Activated T-helper 2 cell treated with anti-CD3 and anti-CD28 coated beads, Interferon-gamma antibody, Interleukin-2, Interleukin-4, amounts not matched to agents 10 μg/mL and 5 μg/mL and 100 μg/mL, durations not matched to agents 14 hours and 24 hours and 36 hours (primary cell): ENCODE measurements around the gene SLC43A2. TPM values are rescaled to one million over a fixed set of nuclear protein-coding genes. Genes with fewer than 3 reads are reported as not detected.
A peak's percentile ranks its signal among the peaks of the same experiment; 100 is the strongest.

Experiments
- DNase-seq: peaks from one replicate; pipeline ENCODE4 v3.0.0; 2021; ENCODE audit warnings: low spot score
- H3K27ac Mint-ChIP-seq: one replicate; pipeline ENCODE4 v1.8.0; 2021; ENCODE audit warnings: mixed read lengths
- H3K27me3 Mint-ChIP-seq: one replicate; pipeline ENCODE4 v1.8.0; 2021; ENCODE audit warnings: low read depth, mixed read lengths
- H3K36me3 Mint-ChIP-seq: one replicate; pipeline ENCODE4 v1.8.0; 2021; ENCODE audit warnings: low read depth, mixed read lengths
- H3K4me1 Mint-ChIP-seq: one replicate; pipeline ENCODE4 v1.8.0; 2021; ENCODE audit warnings: low read depth, mixed read lengths
- H3K4me3 Mint-ChIP-seq: one replicate; pipeline ENCODE4 v1.8.0; 2021; ENCODE audit warnings: low read depth, mild to moderate bottlenecking, moderate library complexity, mixed read lengths
- H3K9me3 Mint-ChIP-seq: one replicate; pipeline ENCODE4 v1.8.0; 2021; ENCODE audit warnings: mixed read lengths
- intact Hi-C: fragments of 100-400 bp; cut with micrococcal nuclease; formaldehyde crosslinking; loops from one replicate; pipeline ENCODE4 v1.15.1; 2023
- total RNA-seq: library from RNA; stranded (reverse); gene quantifications from 2 replicates; pipeline ENCODE4 v1.2.3, GENCODE V29; 2022

Gene SLC43A2
- total RNA-seq, 1 donor from 2014 or later, result 2.3 TPM

- no peaks in the 10 kb centered on the region for H3K36me3 Mint-ChIP-seq
- peaks cover 31% of the 10 kb centered on the region for H3K27me3 Mint-ChIP-seq
- H3K9me3 Mint-ChIP-seq, result no peaks in the 10 kb centered on the region
- H3K27ac Mint-ChIP-seq, result no peak overlapping the region
- no peak for DNase-seq
- H3K4me3 Mint-ChIP-seq, result no peak overlapping the region
- peaks cover 9% of the 10 kb centered on the region for H3K4me1 Mint-ChIP-seq
- intact Hi-C loops, result loop anchor here (10.0 kb wide), 1 partner anchor 352 kb away; the partner anchor contains the start of genes BHLHA9 and TRARG1
Observed at GRCh38 chr17:1626333-1626732, 2.3 kb downstream of the SLC43A2 start.

GRCh38 chr17:1625581-1625980 is 3.1 kb downstream of the SLC43A2 start:
- Mint-ChIP-seq H3K27me3 (peaks cover 28% of the 10 kb centered on the region), H3K36me3 (no peaks in the 10 kb centered on the region), H3K9me3 (no peaks in the 10 kb centered on the region), H3K4me3 (no peak overlapping the region), H3K4me1 (peaks cover 9% of the 10 kb centered on the region), H3K27ac (no peak overlapping the region)
- no peak for DNase-seq
- intact Hi-C loops, result loop anchor here (10.0 kb wide), 1 partner anchor 351 kb away; the partner anchor contains the start of genes BHLHA9 and TRARG1

- H3K27ac Mint-ChIP-seq, result no peak overlapping the region
- H3K36me3 Mint-ChIP-seq, result no peaks in the 10 kb centered on the region
- peaks cover 25% of the 10 kb centered on the region for H3K27me3 Mint-ChIP-seq
- H3K9me3 Mint-ChIP-seq, result no peaks in the 10 kb centered on the region
- H3K4me1 Mint-ChIP-seq, result peaks cover 6% of the 10 kb centered on the region
- no peak overlapping the region for H3K4me3 Mint-ChIP-seq
- intact Hi-C loops, result loop anchor here (10.0 kb wide), 1 partner anchor 350 kb away; the partner anchor contains the start of genes BHLHA9 and TRARG1
- no peak for DNase-seq
Observed at GRCh38 chr17:1625053-1625452, 3.6 kb downstream of the SLC43A2 start.

- H3K9me3 Mint-ChIP-seq, result no peaks in the 10 kb centered on the region
- intact Hi-C loops, result loop anchor here (10.0 kb wide), 1 partner anchor 350 kb away; the partner anchor contains the start of genes BHLHA9 and TRARG1
- no peak for DNase-seq
Observed at GRCh38 chr17:1624650-1625049, 4.0 kb downstream of the SLC43A2 start.

GRCh38 chr17:1623057-1623630 is 5.5 kb downstream of the SLC43A2 start:
- no peak overlapping the region for H3K4me3 Mint-ChIP-seq
- H3K36me3 Mint-ChIP-seq, result no peaks in the 10 kb centered on the region
- H3K27ac Mint-ChIP-seq, result no peak overlapping the region
- H3K27me3 Mint-ChIP-seq, result peaks cover 22% of the 10 kb centered on the region
- intact Hi-C loops, result loop anchor here (10.0 kb wide), 1 partner anchor 348 kb away; the partner anchor contains the start of genes BHLHA9 and TRARG1
- peaks cover 5% of the 10 kb centered on the region for H3K4me1 Mint-ChIP-seq
- no peaks in the 10 kb centered on the region for H3K9me3 Mint-ChIP-seq
- DNase-seq, result no peak

More at GRCh38 chr17:1624650-1625049, 4.0 kb downstream of the SLC43A2 start:
- no peak overlapping the region for H3K4me3 Mint-ChIP-seq
- H3K27ac Mint-ChIP-seq, result no peak overlapping the region
- H3K4me1 Mint-ChIP-seq, result peaks cover 5% of the 10 kb centered on the region
- H3K27me3 Mint-ChIP-seq, result peaks cover 24% of the 10 kb centered on the region
- H3K36me3 Mint-ChIP-seq, result no peaks in the 10 kb centered on the region

- no peaks in the 10 kb centered on the region for H3K9me3 Mint-ChIP-seq
- intact Hi-C loops, result loop anchor here (10.0 kb wide), 1 partner anchor 347 kb away; the partner anchor contains the start of genes BHLHA9 and TRARG1
- peaks cover 11% of the 10 kb centered on the region for H3K27me3 Mint-ChIP-seq
- no peak overlapping the region for H3K27ac Mint-ChIP-seq
- H3K4me3 Mint-ChIP-seq, result no peak overlapping the region
- peaks cover 1% of the 10 kb centered on the region for H3K4me1 Mint-ChIP-seq
- DNase-seq, result no peak
- H3K36me3 Mint-ChIP-seq, result no peaks in the 10 kb centered on the region
Observed at GRCh38 chr17:1621273-1621954, 7.2 kb downstream of the SLC43A2 start.

GRCh38 chr17:1620486-1620885 is 8.1 kb downstream of the SLC43A2 start:
- intact Hi-C loops, result loop anchor here (10.0 kb wide), 1 partner anchor 346 kb away; the partner anchor contains the start of genes BHLHA9 and TRARG1
- peaks cover 2% of the 10 kb centered on the region for H3K27me3 Mint-ChIP-seq
- H3K27ac Mint-ChIP-seq, result no peak overlapping the region
- no peaks in the 10 kb centered on the region for H3K9me3 Mint-ChIP-seq
- H3K36me3 Mint-ChIP-seq, result no peaks in the 10 kb centered on the region
- no peak for DNase-seq
- no peaks in the 10 kb centered on the region for H3K4me1 Mint-ChIP-seq
- H3K4me3 Mint-ChIP-seq, result no peak overlapping the region

- DNase-seq, result no peak
- Mint-ChIP-seq H3K9me3 (no peaks in the 10 kb centered on the region), H3K27ac (peak overlapping the region; percentile 39), H3K4me1 (no peaks in the 10 kb centered on the region), H3K27me3 (no peaks in the 10 kb centered on the region), H3K4me3 (no peak overlapping the region), H3K36me3 (no peaks in the 10 kb centered on the region)
- intact Hi-C loops, result no loop called here
Observed at GRCh38 chr17:1617620-1618174, 10.9 kb downstream of the SLC43A2 start.

GRCh38 chr17:1616101-1616500 is 12.5 kb downstream of the SLC43A2 start:
- H3K36me3 Mint-ChIP-seq, result no peaks in the 10 kb centered on the region
- no peaks in the 10 kb centered on the region for H3K4me1 Mint-ChIP-seq

GRCh38 chr17:1612400-1612799 is 16.2 kb downstream of the SLC43A2 start:
- DNase-seq, result no peak
- H3K36me3 Mint-ChIP-seq, result no peaks in the 10 kb centered on the region
- intact Hi-C loops, result no loop called here

More at GRCh38 chr17:1616101-1616500, 12.5 kb downstream of the SLC43A2 start:
- no peaks in the 10 kb centered on the region for H3K9me3 Mint-ChIP-seq
- H3K27ac Mint-ChIP-seq, result no peak overlapping the region
- no peaks in the 10 kb centered on the region for H3K27me3 Mint-ChIP-seq
- intact Hi-C loops, result no loop called here
- no peak for DNase-seq
- no peak overlapping the region for H3K4me3 Mint-ChIP-seq

GRCh38 chr17:1611715-1612114 is 16.9 kb downstream of the SLC43A2 start:
- H3K4me3 Mint-ChIP-seq, result no peak overlapping the region
- no peak for DNase-seq
- H3K4me1 Mint-ChIP-seq, result peaks cover 18% of the 10 kb centered on the region
- intact Hi-C loops, result no loop called here
- no peaks in the 10 kb centered on the region for H3K27me3 Mint-ChIP-seq
- H3K36me3 Mint-ChIP-seq, result no peaks in the 10 kb centered on the region
- no peaks in the 10 kb centered on the region for H3K9me3 Mint-ChIP-seq
- no peak overlapping the region for H3K27ac Mint-ChIP-seq

More at GRCh38 chr17:1612400-1612799, 16.2 kb downstream of the SLC43A2 start:
- Mint-ChIP-seq H3K4me3 (no peak overlapping the region), H3K9me3 (no peaks in the 10 kb centered on the region), H3K4me1 (peaks cover 11% of the 10 kb centered on the region), H3K27me3 (no peaks in the 10 kb centered on the region), H3K27ac (no peak overlapping the region)

GRCh38 chr17:1608676-1609075 is 20.0 kb downstream of the SLC43A2 start:
- no peak for DNase-seq
- H3K27ac Mint-ChIP-seq, result peak overlapping the region; percentile 55
- peaks cover 30% of the 10 kb centered on the region for H3K4me1 Mint-ChIP-seq
- no peaks in the 10 kb centered on the region for H3K36me3 Mint-ChIP-seq
- H3K27me3 Mint-ChIP-seq, result no peaks in the 10 kb centered on the region
- no peaks in the 10 kb centered on the region for H3K9me3 Mint-ChIP-seq
- intact Hi-C loops, result no loop called here
- H3K4me3 Mint-ChIP-seq, result no peak overlapping the region

GRCh38 chr17:1607971-1608320 is 20.7 kb downstream of the SLC43A2 start:
- no peaks in the 10 kb centered on the region for H3K9me3 Mint-ChIP-seq
- DNase-seq, result no peak
- peak overlapping the region; percentile 5 for H3K4me3 Mint-ChIP-seq
- H3K27me3 Mint-ChIP-seq, result no peaks in the 10 kb centered on the region
- intact Hi-C loops, result loop anchor here (1.0 kb wide), 2 partner anchors 20 to 46 kb away; partner anchors contain the start of genes PITPNA and SLC43A2
- peak overlapping the region; percentile 98 for H3K27ac Mint-ChIP-seq
- H3K36me3 Mint-ChIP-seq, result no peaks in the 10 kb centered on the region
- H3K4me1 Mint-ChIP-seq, result peaks cover 30% of the 10 kb centered on the region
